ENCODE measurements around the gene KLHL14.

DNA sequence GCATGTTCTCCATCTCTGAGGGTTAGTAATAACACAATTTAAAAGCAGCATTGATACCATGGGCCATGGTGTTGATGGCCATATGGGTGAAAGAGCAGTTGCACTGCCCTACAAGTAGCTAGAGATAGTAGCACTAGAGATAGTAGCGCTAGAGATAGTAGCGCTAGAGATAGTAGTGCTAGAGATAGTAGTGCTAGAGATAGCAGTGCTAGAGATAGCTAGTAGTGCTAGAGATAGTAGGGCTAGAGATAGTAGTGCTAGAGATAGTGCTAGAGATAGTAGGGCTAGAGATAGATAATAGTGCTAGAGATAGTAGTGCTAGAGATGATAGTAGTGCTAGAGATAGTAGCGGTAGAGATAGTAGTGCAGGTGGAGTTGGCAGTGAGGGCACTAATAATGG lies 39.5 kb upstream of the KLHL14 start:
- TF ChIP-seq POLR2A (IDR thresholded peaks at IDR 0.05; ENCODE audit: low read depth, low read length), result no peak
- no peak for TF ChIP-seq TAF1 (IDR thresholded peaks at IDR 0.05; ENCODE audit: borderline replicate concordance, low read depth, low read length)

Data from GM12892 (cell line).